ENCODE results near the gene CHFR.
"Not testable (repeated sequence)": the region's sequence is repeated elsewhere in the genome, so short reads cannot be mapped to it uniquely, and the experiment has no call there.

DNA sequence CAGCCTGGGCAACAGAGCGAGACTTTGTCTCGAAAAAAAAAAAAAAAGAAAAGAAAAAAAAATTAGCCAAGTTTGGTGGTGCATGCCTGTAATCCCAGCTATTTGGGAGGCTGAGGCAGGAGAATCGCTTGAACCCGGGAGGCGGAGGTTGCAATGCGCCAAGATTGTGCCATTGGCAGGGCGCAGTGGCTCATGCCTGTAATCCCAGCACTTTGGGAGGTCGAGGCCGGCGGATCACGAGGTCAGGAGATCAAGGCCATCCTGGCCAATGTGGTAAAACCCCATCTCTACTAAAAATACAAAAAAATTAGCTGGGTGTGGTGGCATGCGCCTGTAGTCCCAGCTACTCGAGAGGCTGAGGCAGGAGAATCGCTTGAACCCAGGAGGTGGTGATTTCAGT, 32.2 kb downstream of the CHFR start:
- not testable (repeated sequence) for TF ChIP-seq EZH2 (IDR thresholded peaks at IDR 0.05; ENCODE audit: insufficient read depth, poor library complexity, severe bottlenecking); EZH2phosphoT487 (IDR thresholded peaks at IDR 0.05; ENCODE audit: insufficient read depth, low read depth)

All from GM23248 (cell line).